OCI-LY3 (cell line): ENCODE data around the gene DPT.

ENCODE experiments used
- EZH2phosphoT487 ChIP-seq: fragments of 200-600 bp; shearing (Covaris generic); IDR thresholded peaks from 2 replicates; pipeline ENCODE4 v1.6.1; 2018; ENCODE audit warnings: antibody characterized with exemption, mixed run types, low read depth
- TF ChIP-seq, protein P1 (sequence below): fragments of 200-600, 300-600 bp; sonication (generic); IDR thresholded peaks from 2 replicates; pipeline ENCODE4 v1.5.1; 2014; ENCODE audit warnings: antibody characterized with exemption, low read length, low read depth

DNA sequence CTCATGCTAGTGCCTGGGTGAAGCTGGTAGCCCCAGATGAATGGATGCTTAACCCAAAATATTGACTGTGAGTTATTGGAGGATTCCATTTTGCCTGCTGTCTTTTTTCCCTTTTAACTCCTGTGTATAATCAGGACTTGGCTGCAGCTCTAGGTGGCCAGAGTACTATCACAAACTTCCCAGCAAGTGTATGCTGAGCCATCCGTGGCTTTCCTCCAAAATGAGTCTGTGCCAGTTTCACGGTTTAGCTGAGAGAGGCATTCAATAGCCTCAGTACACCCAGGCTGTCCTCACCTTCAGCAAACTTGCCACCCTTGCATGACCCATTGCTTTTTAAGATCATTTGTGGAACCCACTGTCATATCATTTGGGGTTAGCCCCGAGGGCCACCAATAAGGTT lies 5.3 kb upstream of the DPT start:
- TF ChIP-seq, protein P1, sequence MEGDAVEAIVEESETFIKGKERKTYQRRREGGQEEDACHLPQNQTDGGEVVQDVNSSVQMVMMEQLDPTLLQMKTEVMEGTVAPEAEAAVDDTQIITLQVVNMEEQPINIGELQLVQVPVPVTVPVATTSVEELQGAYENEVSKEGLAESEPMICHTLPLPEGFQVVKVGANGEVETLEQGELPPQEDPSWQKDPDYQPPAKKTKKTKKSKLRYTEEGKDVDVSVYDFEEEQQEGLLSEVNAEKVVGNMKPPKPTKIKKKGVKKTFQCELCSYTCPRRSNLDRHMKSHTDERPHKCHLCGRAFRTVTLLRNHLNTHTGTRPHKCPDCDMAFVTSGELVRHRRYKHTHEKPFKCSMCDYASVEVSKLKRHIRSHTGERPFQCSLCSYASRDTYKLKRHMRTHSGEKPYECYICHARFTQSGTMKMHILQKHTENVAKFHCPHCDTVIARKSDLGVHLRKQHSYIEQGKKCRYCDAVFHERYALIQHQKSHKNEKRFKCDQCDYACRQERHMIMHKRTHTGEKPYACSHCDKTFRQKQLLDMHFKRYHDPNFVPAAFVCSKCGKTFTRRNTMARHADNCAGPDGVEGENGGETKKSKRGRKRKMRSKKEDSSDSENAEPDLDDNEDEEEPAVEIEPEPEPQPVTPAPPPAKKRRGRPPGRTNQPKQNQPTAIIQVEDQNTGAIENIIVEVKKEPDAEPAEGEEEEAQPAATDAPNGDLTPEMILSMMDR = no peak
- no peak for TF ChIP-seq EZH2phosphoT487
